RWPE2 (cell line): Measurements from ENCODE around the gene EXOSC5.

Experiments
- ATAC-seq: fragments of 200-7000 bp; cut with Tn5 transposase; 3 replicates; pipeline ENCODE4 v1.9.1; 2021; ENCODE audit warnings: low read depth
- DNase-seq: peaks from one replicate; pipeline ENCODE4 v3.0.0-alpha.2; 2020; ENCODE audit warnings: low spot score
- H3K27ac ChIP-seq: fragments of 450-650 bp; 2 replicates; pipeline ENCODE4 v1.5.1; 2017; ENCODE audit warnings: mild to moderate bottlenecking; ENCODE audit not compliant: poor library complexity, severe bottlenecking
- H3K27me3 ChIP-seq: fragments of 250-450 bp; sonication (Bioruptor Pico); 2 replicates; pipeline ENCODE4 v1.5.1; 2021; ENCODE audit warnings: mild to moderate bottlenecking, moderate library complexity; ENCODE audit not compliant: insufficient read depth, poor library complexity, severe bottlenecking
- H3K36me3 ChIP-seq: fragments of 250-450 bp; sonication (Bioruptor Pico); 2 replicates; pipeline ENCODE4 v1.5.1; 2020; ENCODE audit warnings: low read depth, mild to moderate bottlenecking, moderate library complexity
- H3K4me1 ChIP-seq: fragments of 250-450 bp; sonication (Bioruptor Pico); 2 replicates; pipeline ENCODE4 v1.5.1; 2021; ENCODE audit warnings: mild to moderate bottlenecking, moderate library complexity; ENCODE audit not compliant: insufficient read depth, poor library complexity, severe bottlenecking
- H3K4me3 ChIP-seq: fragments of 250-450 bp; sonication (Bioruptor Pico); 2 replicates; pipeline ENCODE4 v1.5.1; 2021; ENCODE audit warnings: mild to moderate bottlenecking, moderate library complexity; ENCODE audit not compliant: severe bottlenecking
- H3K9me3 ChIP-seq: fragments of 250-450 bp; sonication (Bioruptor Pico); 2 replicates; pipeline ENCODE4 v1.5.1; 2021; ENCODE audit warnings: mild to moderate bottlenecking, moderate library complexity; ENCODE audit not compliant: severe bottlenecking
- CTCF ChIP-seq: fragments of 450-650 bp; IDR thresholded peaks from one replicate; pipeline ENCODE4 v1.5.1; 2017; ENCODE audit warnings: mild to moderate bottlenecking, moderate library complexity; ENCODE audit not compliant: poor library complexity, severe bottlenecking

Gene EXOSC5

GRCh38 chr19:41422456-41422855 lies 25.3 kb upstream of the EXOSC5 start:
- H3K4me3 ChIP-seq = no peak overlapping the region
- H3K9me3 ChIP-seq = no peaks in the 10 kb centered on the region
- TF ChIP-seq CTCF = no peak
- no peak for DNase-seq
- no peaks in the 10 kb centered on the region for H3K27me3 ChIP-seq
- no peak for ATAC-seq
- peaks cover 14% of the 10 kb centered on the region for H3K36me3 ChIP-seq
- no peaks in the 10 kb centered on the region for H3K4me1 ChIP-seq
- no peak overlapping the region for H3K27ac ChIP-seq

GRCh38 chr19:41421973-41422372 lies 24.8 kb upstream of the EXOSC5 start:
- H3K36me3 ChIP-seq = peaks cover 14% of the 10 kb centered on the region
- H3K4me1 ChIP-seq = no peaks in the 10 kb centered on the region
- no peaks in the 10 kb centered on the region for H3K9me3 ChIP-seq
- H3K27ac ChIP-seq = no peak overlapping the region
- no peak for TF ChIP-seq CTCF
- H3K27me3 ChIP-seq = no peaks in the 10 kb centered on the region
- DNase-seq (no peak), ATAC-seq (no peak)
- no peak overlapping the region for H3K4me3 ChIP-seq

GRCh38 chr19:41421314-41421713 lies 24.2 kb upstream of the EXOSC5 start:
- Histone ChIP-seq H3K9me3 (no peaks in the 10 kb centered on the region), H3K36me3 (peaks cover 14% of the 10 kb centered on the region), H3K27me3 (no peaks in the 10 kb centered on the region), H3K27ac (no peak overlapping the region), H3K4me1 (no peaks in the 10 kb centered on the region), H3K4me3 (no peak overlapping the region)
- DNase-seq (no peak), ATAC-seq (no peak)
- no peak for TF ChIP-seq CTCF

- Histone ChIP-seq H3K4me1 (no peaks in the 10 kb centered on the region), H3K4me3 (no peak overlapping the region), H3K36me3 (peaks cover 14% of the 10 kb centered on the region), H3K9me3 (no peaks in the 10 kb centered on the region), H3K27ac (no peak overlapping the region), H3K27me3 (no peaks in the 10 kb centered on the region)
- ATAC-seq = no peak
- no peak for TF ChIP-seq CTCF
- DNase-seq = no peak
Measured at GRCh38 chr19:41420101-41420880, 23.1 kb upstream of the EXOSC5 start.

- Histone ChIP-seq H3K36me3 (peaks cover 7% of the 10 kb centered on the region), H3K27me3 (no peaks in the 10 kb centered on the region), H3K4me1 (no peaks in the 10 kb centered on the region), H3K4me3 (no peak overlapping the region), H3K9me3 (no peaks in the 10 kb centered on the region), H3K27ac (no peak overlapping the region)
- DNase-seq (no peak), ATAC-seq (no peak)
- no peak for TF ChIP-seq CTCF
Measured at GRCh38 chr19:41416194-41416674, 19.1 kb upstream of the EXOSC5 start.
